C4-2B (cell line): ENCODE data around the gene DOCK9.

Experiments used
- H3K27ac ChIP-seq: fragments of 450-650 bp; 2 replicates; pipeline ENCODE4 v1.5.1; 2017
- ZFX ChIP-seq: fragments of 450-650 bp; IDR thresholded peaks from 2 replicates; pipeline ENCODE4 v1.6.1; 2017
- TF ChIP-seq, protein P1 (sequence below): fragments of 450-650 bp; conservative IDR thresholded peaks from 2 replicates; pipeline ENCODE4 v1.5.1; 2017; ENCODE audit warnings: mild to moderate bottlenecking

DOCK9 gene

DNA sequence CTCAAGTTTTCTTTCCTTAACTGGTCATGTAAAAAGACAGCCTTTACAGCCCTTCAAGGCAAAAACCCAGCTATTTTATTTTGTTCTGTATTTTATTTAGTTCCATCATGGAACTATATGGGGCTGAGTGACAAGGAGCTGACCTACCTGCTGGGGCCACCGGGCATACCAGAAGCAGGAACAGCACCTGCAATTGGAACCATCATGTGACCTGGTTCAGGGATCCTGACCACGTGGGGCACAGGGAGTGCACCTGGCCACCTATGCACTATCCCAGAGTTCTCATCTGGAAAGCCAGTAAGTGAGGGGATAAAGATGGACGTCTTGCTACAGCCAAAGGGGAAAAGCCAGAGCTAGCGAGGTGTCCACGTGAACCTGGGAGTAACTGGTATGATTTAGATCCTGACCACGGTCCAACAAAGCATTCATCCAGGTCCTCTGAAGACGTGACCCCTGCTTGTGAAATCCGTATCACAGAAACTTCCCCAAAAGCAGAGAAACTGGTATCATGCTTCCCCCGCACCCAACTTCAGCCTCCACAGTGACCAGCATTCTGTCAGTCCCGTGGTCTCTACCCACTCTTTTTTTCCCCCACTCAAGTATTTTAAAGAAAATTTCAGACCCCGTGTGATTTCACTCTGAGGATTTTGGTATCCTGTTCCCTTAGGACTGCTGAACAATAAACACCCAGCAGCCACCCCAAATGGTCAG, 184.9 kb downstream of the DOCK9 start:
- peak overlapping the region; percentile 32; the same call in 1 of the 2 replicates for H3K27ac ChIP-seq
- no peak for TF ChIP-seq ZFX
- TF ChIP-seq, protein P1, sequence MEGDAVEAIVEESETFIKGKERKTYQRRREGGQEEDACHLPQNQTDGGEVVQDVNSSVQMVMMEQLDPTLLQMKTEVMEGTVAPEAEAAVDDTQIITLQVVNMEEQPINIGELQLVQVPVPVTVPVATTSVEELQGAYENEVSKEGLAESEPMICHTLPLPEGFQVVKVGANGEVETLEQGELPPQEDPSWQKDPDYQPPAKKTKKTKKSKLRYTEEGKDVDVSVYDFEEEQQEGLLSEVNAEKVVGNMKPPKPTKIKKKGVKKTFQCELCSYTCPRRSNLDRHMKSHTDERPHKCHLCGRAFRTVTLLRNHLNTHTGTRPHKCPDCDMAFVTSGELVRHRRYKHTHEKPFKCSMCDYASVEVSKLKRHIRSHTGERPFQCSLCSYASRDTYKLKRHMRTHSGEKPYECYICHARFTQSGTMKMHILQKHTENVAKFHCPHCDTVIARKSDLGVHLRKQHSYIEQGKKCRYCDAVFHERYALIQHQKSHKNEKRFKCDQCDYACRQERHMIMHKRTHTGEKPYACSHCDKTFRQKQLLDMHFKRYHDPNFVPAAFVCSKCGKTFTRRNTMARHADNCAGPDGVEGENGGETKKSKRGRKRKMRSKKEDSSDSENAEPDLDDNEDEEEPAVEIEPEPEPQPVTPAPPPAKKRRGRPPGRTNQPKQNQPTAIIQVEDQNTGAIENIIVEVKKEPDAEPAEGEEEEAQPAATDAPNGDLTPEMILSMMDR = no peak

DNA sequence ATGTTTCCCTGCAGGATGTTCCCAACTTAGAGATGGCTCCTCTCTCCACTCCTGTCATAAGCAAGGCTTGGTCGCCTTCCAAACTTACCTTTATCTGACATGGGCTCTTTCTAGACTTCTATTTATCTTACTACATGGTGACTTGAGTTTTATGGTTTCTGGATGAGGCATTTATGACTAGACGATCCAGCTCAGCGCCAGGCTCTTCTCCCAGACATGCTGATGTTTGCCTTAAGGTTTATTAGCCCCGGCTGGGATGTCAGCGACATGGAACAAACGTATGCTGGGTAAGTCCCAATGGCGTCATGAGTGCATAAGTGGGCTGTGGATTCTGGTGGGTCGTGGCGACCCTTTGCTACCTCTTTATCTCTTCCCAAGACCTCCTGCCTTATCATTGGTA, 185.5 kb downstream of the DOCK9 start:
- H3K27ac ChIP-seq = peak overlapping the region; percentile 32; the same call in 1 of the 2 replicates
- TF ChIP-seq ZFX = no peak
- TF ChIP-seq, protein P1 = no peak

DNA sequence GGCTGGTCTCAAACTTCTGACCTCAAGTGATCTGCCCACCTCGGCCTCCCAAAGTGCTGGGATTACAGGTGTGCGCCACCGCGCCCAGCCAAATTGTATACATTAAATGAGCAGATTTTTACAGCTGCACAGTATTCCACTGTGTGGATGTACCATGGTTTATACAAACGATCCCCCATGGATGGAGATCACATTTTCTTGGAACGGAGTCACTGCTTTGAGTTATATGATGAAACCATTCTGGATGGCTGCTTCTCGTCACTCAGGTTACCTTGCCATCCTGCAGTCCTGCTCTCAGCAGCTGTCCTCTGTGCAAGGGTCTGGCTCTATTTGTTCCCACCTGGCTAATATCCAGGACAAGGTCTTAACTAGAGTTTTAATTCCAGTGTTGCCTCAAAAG, 186.3 kb downstream of the DOCK9 start:
- no peak for TF ChIP-seq ZFX
- TF ChIP-seq, protein P1 = no peak

DNA sequence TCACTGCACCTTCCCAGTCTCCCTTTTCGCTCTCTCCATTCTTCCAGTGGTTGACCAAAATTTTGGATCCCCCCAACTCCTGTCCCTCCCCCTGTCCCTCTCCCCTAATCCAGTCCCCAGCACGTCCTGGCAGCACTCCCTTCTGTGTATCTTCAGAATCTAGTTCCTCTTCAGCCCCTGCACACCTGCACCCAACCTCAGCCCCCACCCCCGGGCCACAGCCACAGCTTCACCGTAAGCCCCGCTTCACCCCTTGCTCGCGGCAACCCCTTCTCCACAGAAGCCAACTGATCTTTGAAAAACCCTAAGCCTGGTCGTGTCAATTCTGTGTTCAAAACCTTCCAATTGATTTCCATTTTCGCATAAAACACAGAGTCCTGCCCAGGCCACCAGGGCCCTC, 189.9 kb downstream of the DOCK9 start:
- H3K27ac ChIP-seq = no peak overlapping the region
- no peak for TF ChIP-seq ZFX
- TF ChIP-seq, protein P1 = no peak

More for the DNA sequence above, 186.3 kb downstream of the DOCK9 start:
- no peak overlapping the region for H3K27ac ChIP-seq

DNA sequence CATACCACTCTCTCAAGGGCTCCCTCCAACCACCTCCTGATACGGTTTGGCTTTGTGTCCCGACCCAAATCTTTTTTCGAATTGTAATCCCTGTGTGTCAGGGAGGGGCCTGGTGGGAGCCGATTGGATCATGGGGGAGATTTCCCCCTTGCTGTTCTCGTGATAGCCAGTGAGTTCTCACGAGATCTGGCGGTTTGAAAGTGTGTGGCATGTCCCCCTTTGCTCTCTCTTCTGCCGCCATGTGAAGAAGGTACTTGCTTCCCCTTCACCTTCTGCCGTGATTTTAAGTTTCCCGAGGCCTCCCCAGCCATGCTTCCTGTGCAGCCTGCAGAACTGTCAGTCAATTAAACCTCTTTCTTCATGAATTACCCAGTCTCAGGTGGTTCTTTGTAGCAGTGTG, 190.7 kb downstream of the DOCK9 start:
- no peak for TF ChIP-seq ZFX
- TF ChIP-seq, protein P1 = no peak
- no peak overlapping the region for H3K27ac ChIP-seq

DNA sequence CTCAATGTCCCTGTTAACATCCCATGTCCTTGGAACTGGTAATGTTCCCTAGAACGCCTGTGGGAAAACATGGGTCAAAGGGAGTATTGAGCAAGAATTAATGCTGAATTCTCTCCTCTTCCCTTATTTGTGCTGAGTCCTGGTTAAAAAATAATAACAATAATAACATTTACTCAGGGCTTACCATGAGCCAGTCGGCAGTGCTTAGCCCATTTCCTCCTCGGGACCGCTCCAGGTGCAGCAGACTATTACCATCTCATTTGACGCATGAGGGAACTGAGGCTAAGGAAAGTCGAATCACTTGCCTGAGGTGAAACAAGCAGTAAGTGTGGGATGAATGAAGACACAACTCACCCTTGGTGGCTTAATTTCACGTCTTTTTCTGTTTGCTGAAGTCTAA, 191.8 kb downstream of the DOCK9 start:
- H3K27ac ChIP-seq = no peak overlapping the region
- no peak for TF ChIP-seq ZFX
- TF ChIP-seq, protein P1 = no peak

DNA sequence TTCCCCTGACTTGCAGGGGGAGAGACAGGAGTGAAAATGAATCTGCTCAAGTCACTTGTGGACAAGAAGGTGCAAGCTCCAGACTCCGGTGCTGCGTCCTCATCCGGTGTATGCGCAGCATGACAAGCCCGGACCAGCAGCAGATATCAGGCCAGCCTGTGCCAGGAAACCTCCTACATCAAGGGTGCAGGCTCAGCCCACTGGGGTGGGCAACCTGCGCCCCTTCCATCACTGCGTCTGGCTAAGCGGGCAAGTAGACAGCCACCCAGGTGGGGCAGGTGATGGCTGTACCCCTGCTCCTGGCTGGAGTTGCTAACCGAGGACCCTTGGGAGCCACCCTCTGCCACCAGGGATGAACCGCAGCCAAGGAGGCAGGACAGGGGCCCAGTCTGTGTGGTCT, 192.5 kb downstream of the DOCK9 start:
- TF ChIP-seq ZFX = no peak
- TF ChIP-seq, protein P1 = no peak
- H3K27ac ChIP-seq = no peak overlapping the region
